DMS53 (cell line): ENCODE measurements around the gene GMNN.
"Not testable (repeated sequence)": the region's sequence is repeated elsewhere in the genome, so short reads cannot be mapped to it uniquely, and the experiment has no call there.

ENCODE experiments used
- DNase-seq: peaks from one replicate; lab custom pipeline; 2025; lab: John Stamatoyannopoulos, UW

GMNN gene

GRCh38 chr6:24761851-24762250 lies 12.9 kb upstream of the GMNN start:
- no peak for DNase-seq

DNA sequence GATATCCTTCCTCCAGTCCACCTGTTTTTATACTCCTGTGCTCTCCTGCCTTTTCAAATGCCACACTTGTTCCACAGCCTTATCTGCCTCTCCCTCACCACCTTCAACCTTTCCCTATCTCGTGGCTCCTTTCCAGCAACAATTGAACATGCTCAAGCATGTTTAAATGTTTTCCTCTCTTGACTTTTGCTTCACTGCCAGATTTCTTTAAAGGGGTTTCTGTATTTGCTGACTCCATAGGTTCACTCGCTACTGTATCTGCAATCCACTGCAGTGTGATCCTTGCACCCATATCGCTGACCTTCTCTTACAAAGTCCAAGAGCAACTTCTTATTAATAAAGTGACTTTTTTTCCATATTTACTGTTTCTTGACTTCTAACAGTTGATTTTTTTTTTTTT lies 11.2 kb upstream of the GMNN start:
- DNase-seq: no peak

DNA sequence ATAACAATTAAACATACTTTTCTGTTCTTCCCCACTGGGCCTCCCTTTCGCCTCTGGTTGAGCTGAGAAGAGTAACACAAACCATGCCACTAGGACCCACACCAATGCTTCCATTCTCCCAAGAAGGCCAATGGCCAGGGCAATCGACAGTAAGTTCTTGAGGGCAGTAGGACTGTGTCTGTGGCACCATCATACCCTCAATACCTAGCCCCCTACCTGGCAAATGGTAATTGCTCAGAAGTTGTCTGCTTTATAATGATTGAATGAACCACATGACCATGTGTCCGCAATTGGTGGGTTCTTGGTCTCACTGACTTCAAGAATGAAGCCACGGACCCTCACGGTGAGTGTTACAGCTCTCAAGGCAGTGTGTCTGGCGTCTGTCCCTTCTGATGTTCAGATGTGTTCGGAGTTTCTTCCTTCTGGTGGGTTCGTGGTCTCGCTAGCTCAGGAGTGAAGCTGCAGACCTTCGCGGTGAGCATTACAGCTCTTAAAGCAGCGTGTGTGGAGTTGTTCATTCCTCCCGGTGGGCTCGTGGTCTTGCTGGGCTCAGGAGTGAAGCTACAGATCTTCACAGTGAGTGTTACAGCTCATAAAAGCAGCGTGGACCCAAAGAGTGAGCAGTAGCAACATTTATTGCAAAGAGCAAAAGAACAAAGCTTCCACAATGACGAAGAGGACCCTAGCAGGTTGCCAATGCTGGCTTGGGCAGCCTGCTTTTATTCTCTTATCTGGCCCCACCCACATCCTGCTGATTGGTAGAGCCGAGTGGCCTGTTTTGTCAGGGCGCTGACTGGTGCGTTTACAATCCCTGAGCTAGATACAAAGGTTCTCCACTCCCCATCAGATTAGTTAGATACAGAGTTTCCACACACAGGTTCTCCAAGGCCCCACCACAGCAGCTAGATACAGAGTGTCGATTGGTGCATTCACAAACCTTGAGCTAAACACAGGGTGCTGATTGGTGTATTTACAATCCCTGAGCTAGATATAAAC lies 9.6 kb upstream of the GMNN start:
- not testable (repeated sequence) for DNase-seq

GRCh38 chr6:24765968-24766367 lies 8.8 kb upstream of the GMNN start:
- not testable (repeated sequence) for DNase-seq

DNA sequence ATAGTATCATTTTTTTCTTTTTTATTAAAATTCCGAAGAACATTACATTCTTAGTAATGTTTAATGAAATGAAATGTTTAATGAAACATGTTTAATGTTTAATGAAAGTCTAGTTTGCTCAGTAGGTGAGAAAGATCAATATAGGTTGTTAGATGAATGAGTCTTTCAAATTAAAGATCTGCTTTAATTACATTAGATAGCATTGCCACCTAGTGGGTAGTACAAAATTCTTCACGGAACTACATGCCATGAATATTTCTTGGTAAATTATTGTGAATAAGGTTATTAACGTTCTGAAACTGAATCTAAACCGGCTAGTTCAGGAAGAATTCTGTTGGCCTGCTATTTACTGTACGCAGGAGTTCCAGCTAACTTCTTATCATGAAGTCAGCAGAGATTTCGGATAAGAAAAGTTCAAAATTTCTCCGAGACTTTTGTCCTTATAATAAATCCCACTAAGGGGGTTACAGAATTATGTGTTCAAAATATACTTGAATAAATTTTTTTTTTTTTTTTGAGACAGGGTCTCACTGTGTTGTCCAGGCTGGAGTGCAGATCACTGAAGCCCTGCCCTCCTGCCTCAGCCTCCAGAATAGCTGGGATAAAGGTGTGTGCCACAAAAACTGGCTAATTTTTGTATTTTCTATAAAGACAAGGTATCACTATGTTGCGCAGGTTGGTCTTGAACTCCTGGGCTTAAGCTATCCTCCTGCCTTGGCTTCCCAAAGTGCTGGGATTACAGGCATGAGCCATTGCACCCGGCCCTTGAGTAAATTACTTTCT lies 7.9 kb upstream of the GMNN start:
- peak; percentile 64 for DNase-seq

- no peak for DNase-seq
Measured at GRCh38 chr6:24768361-24768760, 6.4 kb upstream of the GMNN start.

- DNase-seq: peak; percentile 66
Measured at GRCh38 chr6:24775520-24776058, 852 bp downstream of the GMNN start.

DNA sequence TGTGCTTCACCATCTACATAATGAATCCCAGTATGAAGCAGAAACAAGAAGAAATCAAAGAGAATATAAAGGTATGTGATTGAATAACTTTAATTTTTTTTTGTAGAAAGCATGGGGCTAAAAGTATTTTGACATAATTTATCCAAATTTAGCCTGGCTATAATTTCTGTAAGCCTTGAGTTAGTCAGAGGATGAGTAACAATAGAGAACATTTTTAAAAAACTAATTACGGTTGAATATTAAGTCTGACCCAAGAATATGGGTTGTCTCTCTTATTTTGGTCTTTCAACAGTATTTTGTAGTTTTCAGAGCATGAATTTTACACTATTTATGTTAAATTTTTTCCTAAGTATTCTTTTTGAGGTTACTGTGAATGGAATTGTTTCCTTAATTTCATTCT lies 2.5 kb downstream of the GMNN start:
- no peak for DNase-seq

- no peak for DNase-seq
Measured at GRCh38 chr6:24778121-24778520, 3.4 kb downstream of the GMNN start.

DNA sequence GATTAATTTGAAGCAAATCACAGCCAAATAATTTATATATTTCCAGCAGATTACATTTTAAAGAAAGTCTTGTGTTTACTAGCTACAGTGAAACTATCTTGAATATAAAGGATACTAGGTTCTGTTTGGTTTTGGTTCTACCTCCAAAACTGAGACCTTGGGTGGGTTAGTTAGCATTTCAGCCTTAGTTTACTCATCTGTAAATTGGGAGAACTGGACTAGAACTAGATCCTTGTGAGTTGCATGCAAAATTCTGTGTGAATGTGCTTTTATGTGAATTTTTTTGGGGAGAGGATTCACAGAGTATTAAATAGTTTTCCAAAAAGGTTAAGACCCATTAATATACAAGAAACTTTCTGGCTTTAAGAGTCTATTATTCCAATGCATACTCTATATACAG lies 4.1 kb downstream of the GMNN start:
- DNase-seq: no peak

DNA sequence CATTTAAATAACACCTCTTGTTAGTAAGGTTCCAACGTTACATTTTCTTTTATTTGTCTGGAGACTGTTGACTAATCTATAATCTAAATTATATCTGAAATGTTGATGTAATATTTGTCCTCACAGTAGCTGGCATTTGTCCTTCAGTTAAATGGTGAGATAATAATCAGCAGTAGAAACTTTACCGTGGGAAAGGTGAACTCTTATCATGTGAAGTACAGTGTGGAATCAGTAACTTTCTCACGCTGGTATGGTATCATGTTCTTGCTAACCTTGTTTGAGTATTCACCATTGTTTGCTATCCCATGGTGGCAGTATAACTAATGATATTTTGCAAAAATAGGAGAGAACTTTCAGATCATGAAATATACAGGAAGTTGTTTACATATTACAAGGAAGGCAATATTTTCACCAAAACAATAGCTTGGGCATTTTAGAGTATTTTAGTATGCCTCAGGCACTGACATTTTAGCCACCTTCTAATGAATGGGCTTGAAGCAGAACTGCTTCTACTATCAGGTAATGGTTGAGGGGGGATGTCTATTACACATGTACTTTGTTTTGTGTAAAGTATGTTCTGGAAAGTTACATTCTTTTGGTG lies 4.8 kb downstream of the GMNN start:
- DNase-seq: no peak

DNA sequence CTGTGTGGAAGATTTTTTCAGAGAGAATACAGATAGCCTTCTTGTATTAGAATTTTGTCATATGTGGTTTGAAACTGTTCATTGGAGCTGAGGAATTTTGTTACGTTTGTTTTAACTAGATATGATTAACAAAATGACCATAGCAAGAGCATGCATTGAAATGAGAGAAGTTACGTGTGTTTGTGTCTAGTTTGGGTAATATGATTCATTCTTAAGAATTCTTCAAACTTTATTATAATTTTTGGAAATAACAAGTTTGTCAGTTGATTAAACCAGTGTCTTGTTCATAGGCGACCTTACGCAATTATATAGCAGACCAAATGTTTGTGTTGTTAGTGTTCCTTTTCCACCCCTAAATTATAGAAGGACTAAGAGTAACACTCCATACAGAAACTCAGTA lies 5.5 kb downstream of the GMNN start:
- DNase-seq: no peak

- DNase-seq: peak; percentile 10
Measured at GRCh38 chr6:24788031-24788665, 13.4 kb downstream of the GMNN start.

DNA sequence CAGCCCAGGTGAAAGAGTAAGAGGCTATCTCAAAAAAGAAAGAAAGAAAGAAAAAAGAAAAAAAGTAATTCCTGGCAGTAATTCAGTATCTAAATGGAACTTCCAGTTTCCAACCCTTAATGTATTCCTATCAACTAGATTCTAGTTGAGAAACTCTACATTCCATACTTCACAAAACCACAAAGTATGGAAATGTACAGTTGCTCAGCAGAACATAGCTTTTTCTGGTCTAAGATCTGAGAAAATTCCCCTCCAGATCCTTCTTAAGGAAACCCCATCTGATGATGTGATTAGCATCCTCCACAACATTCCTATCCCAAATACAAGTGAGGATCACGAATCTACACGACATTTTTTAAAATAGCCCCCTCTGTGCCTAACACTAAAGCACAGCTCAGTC lies 20.4 kb downstream of the GMNN start:
- DNase-seq: no peak

GRCh38 chr6:24796616-24797290 lies 22.0 kb downstream of the GMNN start:
- no peak for DNase-seq

DNA sequence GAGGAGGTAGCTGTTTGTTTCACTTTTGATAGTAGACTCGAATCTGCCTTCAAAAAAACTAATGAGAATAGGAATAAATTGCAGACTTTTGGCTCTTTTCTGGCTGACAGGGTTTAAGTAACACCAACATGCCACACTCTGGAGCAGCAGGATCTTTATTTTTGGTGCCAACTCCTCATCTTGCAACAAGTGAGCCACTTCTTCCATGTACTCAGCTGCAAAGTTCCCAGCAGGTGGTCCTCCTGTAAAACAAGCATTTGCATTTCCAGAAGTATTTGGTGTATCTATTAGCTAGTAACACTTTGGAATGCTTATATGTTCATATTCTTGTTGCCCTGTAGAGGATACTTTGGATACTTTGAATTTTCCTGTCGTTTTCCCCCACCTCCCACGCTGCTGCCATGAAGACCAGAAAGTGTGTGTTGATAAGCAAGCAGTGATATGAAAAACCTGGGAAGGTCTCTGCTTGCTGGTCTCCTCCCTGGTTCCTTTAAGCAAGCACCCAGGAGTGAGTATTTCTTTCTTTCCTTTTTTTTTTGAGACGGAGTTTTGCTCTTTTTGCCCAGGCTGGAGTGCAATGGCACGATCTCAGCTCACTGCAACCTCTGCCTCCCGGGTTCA lies 23.0 kb downstream of the GMNN start:
- DNase-seq: no peak

DNA sequence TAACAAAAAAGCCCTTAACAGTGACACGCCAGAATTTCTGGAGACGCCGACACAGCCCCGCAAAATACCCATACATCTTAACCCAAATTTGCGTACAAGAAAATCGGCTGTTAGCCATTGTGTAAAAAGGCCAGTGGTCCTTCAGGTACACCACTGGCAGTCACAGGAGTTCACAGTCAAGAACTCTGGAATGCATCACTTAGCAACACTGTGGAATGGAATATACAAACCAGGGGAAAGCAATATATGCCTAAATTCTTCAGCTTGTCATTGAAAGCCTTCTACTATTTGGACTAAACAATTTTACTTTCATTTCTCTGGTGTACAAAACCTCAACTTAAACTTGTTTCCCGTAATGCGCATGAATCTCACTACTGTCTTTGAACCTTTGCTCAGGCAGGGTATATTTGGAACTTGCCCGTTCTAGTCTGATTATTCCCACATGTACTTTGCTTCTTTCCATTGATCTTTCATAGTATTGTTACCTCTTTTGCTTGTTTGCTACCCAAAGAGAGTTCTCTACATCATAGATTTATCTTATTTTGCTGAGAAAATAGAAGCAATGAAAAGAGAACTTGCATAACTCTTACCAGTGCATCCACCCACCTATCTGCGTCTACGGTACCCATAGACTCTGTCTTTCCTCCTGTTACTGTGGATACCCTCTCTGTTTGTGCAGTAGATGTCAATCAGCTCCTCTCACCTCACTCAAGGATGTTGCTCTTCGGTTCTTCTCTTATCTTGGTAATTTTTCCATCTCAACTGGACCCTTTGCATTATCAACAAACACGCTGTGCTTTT lies 24.2 kb downstream of the GMNN start, which contains the start of gene ARMH2:
Gene ARMH2 (minus strand): TSS at position 178 of the 801 bp plus-strand sequence. CDS start 60 bp downstream, at position 118.
- no peak for DNase-seq

GRCh38 chr6:24799541-24799915 lies 24.8 kb downstream of the GMNN start:
- DNase-seq: no peak

DNA sequence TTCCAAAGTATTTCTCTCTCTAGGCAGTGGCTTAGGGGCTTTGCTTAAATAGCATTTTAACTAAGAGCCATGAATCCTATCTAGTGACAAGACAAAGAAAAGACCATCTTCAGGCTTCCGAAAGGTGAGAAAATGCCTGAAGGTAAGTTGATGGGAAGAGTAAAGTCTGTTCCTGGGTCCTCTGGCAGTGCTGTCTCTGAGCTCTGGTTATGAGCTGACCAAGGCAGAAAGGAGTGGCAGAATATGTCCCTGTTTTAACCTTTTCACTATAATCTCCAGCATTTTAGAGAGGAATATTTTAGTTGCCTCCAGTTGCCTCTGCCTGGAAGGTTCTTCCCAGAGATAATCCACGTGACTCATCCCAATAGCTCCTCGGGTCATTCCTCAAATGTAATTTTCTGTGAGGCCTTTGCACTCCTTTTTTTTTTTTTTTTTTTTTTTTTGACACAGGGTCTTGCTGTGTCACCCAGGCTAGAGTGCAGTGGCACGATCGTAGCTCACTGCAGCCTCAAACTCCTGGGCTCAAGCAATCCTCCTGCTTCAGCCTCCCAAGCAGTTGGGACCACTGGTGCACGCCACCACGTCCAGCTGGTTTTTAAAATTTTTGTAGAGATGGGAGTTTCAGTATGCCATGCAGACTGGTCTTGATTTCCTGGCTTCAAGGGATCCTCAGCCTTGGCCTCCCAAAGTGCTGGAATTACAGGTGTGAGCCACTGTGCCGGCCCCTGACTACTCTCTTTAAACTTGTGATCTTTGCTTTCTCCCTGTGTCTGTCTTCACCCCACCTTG lies 27.7 kb downstream of the GMNN start:
- DNase-seq: no peak
